Suppressor macrophage (primary cell): ENCODE results near the gene ACBD6.
"Not testable (repeated sequence)": the region's sequence is repeated elsewhere in the genome, so short reads cannot be mapped to it uniquely, and the experiment has no call there.

Experiments used
- DNase-seq, 4 experiments: peaks; one replicate each; pipeline ENCODE4 v3.0.0-alpha.2; 2020 to 2022
- total RNA-seq, 17 experiments: gene quantifications; one replicate each; lab custom pipeline; 2026; ENCODE audit warnings: mixed read lengths in 6 of 17, inconsistent platforms in 3 of 17; lab: John Stamatoyannopoulos, UW

ACBD6 gene, protein sequence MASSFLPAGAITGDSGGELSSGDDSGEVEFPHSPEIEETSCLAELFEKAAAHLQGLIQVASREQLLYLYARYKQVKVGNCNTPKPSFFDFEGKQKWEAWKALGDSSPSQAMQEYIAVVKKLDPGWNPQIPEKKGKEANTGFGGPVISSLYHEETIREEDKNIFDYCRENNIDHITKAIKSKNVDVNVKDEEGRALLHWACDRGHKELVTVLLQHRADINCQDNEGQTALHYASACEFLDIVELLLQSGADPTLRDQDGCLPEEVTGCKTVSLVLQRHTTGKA
- total RNA-seq: 6.8 to 35.8 (median 26.5) reads per million in 17 experiments

DNA sequence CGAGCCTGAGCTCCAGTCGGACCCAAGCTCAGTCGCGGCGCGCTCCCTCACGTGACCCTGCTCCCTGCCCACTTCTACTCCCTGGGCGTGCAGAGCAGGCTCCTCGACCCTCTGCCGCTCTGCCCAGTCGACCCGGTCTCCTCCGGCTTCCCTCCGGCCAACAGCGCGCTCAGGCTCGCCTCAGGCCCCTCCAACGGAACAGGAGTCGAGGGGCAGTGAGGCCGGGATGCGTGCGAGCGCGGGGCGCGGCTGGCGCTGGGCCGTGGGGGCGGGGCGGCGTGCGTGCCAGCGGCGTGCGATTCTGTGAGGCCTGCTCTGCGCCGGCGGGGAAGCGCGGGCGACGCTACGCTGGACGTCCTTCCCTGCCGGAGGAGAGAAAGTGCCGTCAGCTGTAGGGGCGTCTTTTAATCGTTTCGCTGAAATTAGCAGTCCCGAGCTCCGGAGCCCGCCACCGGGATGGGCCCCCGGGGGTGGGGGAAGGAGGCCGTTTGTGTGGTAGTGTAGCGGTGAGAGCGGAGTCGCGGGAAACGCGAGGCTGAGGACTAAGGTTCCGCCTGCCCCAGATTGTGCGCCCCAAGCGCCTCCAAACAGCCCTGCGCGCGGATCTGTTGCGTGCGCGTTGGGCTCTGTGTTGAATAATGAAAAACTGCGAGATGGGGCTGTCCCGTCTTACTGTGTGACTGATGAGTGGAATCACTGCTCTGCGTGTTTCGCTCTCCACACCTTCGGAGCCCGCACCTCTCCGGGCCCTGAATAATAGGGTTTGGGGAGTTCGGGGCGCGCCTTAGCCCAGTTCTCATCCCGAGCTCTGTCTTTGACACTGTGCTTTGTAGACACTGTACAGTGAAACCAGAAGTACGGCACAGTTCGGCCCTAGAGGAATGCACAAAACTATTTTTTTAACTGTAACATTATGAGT, at the start of gene ACBD6:
Gene ACBD6 (minus strand): TSS at position 217 of the 919 bp plus-strand sequence. CDS start 311 bp downstream, outside the sequence.
- peak; percentile 90 to 94 (median 93) for DNase-seq

DNA sequence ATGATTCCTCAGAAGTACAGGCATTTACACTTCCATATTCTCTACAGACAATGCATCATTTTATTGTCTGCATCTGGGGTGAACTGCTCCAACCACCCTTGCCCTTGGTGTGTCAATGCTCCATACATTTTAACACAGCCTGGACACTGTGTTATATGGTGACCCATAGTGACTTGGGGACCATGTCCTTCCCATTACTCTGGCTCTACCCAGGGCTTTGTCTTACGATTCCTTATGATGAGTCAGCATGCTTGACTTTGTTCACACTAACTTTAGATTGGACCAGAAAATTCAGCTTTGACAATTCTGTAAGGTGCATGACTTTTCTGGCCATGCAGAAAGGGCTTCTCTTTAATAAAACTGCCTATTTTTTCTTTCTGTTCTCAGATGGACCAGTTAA, 49.6 kb upstream of the ACBD6 start:
- no peak for DNase-seq

DNA sequence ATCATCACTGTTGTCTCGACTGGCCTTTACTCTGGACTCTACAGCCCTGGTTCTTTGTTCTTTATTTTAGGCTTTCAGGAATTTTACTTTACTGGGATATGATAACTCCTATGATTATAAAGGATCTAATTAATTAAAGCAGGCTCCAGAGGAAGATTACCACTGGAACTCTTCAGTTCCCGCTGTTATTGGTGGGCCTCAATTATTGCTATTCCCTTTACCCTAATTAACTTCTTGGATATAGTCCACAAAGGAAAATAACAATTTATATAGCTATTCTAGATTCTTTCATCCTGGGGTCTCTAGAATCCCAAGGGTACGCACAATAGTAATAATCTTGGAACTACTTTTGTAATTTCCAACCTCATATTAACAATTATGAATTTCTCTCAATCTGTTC, 47.9 kb upstream of the ACBD6 start:
- no peak for DNase-seq

DNA sequence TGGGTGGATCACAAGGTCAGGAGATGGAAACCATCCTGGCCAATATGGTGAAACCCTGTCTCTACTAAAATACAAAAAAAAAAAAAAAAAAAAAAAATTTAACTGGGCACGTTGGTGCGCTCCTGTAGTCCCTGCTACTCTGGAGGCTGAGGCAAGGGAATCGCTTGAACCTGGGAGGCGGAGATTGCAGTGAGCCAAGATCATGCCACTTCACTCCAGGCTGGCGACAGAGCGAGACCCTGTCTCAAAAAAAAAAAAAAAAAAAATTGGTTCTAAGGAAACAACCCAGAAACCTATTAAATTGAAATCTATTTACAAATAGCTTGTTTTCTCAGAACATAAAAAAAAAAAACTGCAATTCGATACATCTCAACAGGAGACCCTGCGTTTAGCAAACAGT, 47.4 kb upstream of the ACBD6 start:
- not testable (repeated sequence) for DNase-seq

DNA sequence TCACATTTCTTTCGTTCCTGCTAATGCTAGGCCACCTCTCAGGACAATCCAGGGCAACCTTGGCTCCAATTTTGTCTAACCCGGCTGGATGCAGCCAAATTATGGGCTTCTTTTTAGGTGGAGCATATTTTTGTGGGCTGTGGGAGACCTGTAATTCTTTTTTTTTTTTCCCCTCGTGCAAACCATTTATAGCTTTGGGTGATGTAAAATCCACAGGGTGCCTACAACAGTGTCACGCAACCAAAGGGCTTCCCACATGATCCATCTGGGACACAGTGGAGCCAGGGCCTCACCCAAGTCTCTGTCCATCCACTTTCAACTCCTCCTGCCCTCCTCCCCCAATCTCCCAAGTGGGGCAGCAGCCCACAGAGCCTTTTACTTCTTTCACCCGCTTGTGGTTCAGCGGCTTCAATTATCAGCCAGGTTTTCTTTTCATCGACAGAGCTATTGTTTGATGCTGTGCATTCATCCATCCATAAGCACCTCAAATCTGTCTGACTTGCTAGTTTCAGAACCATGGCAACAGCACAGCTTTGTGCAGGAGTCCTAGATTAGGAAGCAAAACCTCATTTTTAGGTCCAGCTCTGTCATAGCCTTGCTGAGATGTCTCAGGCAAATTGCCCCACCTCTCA, 46.4 kb upstream of the ACBD6 start:
- no peak for DNase-seq

DNA sequence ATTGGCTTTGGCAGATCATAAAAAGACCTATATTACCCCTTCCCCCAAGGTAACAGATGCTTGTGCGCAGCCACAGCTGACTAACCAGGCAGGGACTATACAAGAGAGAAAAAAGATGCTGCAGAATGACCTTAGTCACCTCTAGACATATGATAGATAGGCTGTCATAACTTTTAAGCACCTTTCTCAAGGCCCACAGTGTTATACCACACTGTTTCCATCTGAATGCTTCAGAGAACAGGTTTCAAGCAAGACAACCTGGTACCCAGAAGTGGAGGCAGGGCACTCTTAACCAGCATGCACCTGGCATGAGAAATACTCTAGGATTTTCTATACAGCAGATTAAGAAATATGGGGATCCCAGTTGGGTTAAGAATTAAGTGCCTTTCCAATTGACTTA, 43.6 kb upstream of the ACBD6 start:
- DNase-seq: no peak

DNA sequence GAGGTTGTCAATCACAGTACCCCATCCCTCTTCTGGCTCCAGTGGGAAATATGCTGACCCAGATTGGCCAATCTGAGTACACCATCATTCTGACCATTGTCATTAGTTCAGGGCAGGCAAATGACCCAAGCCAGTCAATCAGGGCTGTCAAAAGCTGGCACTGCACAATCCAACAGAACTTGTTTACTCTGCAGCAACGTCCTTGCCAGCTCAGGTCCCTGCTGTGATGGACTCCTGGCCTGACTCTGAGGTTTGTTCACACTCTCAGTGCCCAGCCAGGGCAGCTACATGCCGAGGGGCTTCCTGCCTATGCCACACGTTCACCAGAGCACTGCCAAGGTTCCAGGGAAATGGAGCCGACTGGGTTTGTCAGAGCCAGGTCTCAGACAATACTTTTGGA, 41.7 kb upstream of the ACBD6 start:
- DNase-seq: no peak

DNA sequence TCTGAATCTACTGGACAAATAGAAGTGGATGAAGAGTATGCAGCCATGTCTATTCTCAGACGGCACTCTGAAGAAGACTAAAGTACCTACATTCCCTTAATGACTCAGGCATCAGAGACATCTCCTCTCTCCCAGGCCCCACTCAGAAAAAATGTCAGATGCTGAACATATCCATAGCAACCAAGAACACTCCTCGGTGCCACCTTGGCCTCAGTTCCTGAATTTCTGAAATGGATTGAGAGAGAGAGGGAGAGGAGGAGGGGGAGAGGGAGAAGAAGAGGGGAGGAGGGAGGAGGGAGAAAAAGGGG, 40.4 kb upstream of the ACBD6 start:
- no peak for DNase-seq

DNA sequence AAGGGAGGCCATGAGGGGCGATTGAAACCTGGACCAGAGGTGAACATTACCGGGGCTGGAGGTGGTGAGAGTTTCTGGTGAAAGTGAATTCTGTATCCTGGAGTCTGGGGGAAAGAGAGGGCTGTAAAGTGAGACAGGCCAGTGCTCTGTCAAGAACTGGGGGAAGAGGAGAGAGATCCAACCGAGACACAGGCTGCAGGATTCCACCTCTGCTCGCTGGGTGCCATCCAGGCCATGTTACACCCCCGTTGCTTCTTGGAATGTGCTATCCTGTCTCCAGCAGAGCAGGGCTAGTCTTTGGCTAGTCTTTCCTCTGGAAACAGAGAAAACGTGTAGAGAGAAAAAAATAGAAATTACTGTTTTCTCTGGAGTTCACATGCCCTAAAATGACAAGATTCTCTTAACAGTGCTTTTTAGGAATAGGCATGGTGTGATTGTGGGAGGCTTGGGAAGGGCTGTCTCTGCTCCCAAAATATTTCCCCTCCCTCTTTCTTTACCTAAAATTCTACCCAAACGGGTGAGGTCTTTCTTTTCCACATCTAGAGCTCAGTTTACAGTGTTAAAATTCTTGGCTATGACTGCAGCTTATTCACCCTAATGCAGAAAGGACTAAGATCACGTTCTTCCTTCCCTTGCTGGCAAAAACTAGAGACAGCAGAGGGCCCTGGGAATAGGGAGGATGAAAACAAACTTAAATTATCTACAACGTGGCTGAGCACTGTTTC, 39.9 kb upstream of the ACBD6 start:
- no peak for DNase-seq

DNA sequence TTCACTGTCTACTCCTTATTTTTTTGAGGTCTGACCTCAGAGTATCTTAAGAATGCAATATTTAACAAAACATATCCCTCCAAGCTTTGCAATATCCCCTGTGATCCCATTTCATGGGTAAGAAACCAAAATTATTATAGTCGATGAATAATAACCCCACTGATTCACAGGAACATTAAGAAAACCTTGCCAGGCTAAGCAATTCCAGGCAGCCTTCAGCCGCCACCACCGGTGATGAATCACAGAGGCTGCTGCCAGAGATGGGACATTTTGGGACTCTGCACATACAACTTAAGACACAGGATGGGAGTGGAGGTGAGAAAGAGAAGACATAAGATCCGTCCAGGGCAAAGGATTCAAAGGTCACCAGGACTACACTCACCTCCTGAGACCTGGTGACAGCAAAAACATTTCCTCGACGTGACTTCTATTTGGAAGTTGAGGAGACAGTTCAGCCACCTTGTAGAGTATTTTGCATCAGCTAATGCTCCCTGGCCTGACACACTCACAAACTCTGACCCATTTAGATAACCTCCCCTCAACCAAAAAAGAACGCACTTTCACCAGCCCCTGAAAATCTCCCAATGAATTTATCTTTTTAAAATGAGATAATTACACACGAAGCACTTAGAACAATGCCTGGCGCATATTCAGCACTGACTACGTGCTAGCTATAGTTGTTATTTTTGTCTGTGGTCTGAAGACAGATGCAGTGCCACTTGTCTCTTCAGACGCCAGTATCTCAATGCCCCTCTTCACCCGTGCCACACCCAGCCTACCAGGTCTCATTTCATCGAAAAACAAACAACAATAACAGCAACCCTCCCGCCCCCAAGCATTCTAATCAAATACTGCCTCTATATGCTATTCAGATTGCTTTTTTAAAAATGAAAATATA, 38.6 kb upstream of the ACBD6 start:
- no peak for DNase-seq

DNA sequence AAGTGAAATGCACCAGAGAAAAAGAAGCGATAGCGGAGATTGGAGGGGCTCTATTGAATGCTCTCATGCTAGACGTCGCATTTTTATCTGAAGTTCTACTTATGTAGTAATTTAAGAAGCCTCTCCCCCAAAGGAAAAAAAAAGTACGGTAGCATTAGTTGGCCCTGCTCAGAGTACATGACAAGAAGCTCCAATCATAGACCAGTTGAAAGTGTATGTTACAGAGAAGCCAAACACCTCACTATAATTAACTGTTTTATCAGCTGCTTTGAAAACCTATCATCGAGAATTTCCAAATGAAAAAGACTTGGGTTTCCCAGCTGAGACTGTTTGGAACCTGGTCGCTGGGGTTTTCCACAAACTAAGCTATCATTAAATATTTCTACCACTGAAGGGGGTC, 36.8 kb upstream of the ACBD6 start:
- no peak for DNase-seq

DNA sequence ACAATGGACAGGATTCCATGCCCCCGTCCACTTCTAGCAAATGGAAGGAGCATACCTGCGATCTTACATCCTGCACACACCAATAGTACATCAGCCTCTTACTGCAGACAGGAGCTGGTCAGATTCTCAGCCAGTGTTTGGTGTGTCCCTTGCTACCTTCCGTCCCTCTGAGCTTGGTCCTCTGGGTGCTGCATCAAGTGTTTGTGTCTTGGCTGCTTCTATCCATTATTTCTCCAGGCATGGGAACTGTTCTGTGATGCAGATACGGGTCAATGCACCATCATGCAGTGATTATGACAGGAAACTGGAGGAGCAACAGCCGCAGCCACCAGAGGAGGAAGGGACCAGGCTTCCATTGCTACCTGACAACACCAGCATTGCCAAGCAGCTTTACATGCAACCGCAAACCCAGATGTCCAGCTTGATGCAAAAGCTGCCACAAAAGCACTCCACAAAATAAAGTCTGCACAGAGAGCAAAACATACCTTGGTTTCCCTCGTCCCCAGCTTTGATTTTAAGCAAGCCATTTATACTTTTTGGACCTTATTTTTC, 34.5 kb upstream of the ACBD6 start:
- no peak for DNase-seq

DNA sequence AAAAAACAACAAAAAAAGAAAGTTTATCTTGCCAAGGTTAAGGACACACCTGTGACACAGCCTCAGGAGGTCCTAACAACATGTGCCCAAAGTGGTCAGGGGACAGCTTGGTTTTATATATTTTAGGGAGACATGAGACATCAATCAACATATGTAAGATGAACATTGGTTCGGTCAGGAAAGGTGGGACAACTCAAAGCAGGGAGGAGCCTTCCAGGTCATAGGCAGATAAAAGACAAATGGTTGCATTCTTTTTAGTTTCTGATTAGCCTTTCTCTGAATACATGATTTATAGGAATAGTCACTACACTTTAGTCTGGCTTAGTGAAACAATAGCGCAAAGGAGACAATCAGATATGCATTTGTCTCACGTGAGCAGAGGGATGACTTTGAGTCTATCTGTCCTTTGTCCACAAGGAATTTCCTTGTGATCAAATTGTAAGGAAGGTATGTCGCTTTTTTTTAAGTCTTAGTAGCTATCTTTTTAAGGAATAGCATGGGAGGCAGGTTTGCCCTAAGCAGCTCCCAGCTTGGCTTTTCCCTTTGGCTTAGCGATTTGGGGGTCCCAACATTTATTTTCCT, 33.1 kb upstream of the ACBD6 start:
- DNase-seq: no peak

DNA sequence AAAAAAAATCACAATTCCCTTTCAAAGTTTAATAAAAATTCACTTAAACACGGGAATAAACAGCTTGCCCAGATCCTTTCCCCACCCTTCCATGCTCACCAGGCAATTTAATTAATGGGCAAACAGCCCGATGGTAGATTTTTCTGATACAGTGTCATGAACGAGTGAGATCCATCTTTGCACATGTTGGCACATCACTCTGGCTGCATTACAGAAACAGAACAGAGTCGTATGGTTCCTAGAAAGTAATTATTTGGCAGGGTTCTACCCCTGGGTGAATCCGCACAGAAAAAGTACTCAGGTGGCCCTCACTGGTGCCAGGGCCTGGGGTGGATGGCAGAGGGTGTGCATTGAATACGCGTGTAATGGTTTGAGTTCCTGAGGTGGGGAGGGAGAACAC, 31.8 kb upstream of the ACBD6 start:
- DNase-seq: no peak

DNA sequence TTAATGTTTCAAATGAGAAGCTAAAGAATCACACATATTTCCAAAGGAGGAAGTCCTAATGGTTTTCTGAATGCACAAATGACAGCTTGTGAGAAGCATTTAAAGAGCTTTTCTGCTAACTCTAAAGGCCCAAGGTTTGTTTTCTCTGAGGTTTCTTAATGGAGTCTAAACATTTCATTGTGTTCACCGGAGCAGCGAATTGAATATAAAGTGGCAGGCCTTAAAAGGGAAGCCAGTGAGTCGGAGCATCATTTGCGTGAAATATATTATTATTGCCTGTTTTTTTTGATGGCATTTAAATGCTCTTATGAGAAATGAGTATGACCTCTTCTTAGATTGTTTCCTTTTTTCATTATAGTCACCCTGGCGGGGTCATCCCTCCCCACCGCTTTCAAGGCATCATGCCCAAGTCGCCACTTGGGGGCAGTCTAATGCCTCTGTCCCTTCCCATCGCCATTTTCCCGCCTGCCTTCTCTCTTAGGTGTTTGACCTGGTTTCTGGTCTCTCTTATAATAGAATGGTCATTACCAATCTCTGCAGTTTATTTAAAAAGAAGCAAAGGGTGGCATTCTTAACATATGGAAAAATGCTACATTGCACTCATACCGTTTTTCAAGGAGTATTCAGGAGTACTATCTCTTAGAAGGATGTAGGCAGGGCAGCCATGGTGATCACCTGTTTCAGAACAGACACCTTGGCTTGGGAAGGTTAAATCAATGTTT, 31.1 kb upstream of the ACBD6 start:
- peak; percentile 73 to 82 (median 78) for DNase-seq

DNA sequence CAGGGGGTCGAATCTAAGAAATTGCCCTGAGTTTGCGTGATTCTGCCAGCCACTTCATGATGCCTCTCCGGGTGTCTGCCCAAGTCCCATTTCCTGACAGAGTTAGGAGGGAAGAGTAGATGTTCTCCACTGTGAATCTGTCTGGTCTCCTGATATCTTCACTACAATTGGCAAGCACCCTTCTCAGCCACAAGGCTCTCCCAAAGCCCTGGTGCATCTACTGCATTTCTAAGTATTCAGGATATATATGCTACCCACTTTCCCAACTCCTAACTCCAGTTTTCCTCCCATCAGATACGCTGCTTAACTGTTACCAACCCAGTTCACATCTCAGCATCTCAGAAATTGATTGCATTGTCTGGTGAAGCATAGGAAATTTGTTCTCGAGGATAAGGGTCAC, 30.5 kb upstream of the ACBD6 start:
- no peak for DNase-seq

DNA sequence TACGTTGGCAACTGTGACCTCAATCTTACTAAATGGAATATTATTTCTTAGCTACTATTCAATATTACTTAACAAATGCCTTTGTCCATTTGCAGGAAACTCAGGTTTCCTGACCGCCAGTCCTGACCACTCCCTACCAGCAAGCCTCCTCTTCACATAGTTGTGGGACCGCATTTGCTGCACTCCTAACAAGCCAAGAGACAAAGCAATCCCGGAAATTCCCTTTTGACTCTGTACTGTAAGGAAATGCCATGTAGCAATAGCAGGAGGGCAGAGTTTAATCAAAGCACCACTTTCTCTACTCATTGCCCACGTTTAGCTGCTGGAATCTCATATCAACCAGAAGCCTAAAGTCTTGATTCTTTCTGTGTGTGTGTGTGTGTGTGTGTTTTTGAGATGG, 28.1 kb upstream of the ACBD6 start:
- DNase-seq: peak; percentile 3 to 26 (median 18)

DNA sequence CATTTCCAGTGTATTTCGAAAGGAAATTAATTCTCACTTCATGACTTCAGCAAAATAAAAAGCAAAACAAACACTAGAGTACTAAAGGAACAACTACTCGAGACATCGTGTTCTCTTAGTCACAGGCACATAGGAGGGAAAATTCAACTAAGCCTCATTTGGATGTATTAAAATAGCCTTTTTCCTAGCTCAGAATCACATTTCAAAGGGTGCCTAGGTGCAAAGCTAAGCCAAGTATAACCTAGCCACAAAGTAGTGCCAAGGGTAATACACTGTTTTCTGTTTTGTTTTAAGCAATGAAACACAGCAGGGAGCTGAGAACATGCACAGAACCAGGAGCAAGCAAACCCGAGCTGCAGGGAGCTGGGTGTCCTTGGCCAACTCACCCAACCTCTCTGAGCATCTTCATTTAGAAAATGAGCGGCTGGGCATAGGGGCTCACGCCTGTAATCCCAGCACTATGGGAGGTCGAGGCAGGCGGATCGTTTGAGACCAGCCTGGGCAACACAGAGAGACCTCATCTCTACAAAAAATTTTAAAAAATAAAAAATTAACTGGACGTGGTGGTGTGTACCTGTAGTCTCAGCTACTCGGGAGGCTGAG, 26.6 kb upstream of the ACBD6 start:
- DNase-seq: no peak

DNA sequence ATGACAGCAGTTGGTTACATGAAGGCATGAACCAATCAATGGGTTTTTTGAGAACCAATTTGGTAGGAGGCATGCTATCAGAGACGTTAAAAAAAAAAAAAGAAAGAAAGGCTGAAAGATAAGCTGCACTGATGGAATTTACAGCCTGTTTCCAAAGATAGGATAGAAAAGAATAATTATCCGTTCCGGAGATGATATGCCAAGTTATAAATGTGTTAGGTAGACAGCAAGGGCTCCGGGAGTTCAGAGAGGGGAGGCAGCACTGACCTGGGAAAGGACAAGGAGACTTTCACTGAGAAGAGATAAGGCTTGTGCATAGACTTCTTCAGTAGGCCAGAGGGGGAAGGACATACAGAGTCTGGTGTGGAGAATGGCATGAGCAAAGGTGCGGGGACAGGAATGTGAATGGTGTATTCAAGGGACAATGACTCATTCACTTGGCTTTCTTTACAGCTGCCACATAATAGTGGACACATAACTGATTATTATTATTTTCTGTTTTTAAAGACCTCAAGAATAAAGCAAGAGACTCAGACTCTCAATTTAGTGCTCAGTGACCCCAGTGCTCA, 24.8 kb upstream of the ACBD6 start:
- DNase-seq: peak in 2 of 4 experiments; percentile 13 to 22

DNA sequence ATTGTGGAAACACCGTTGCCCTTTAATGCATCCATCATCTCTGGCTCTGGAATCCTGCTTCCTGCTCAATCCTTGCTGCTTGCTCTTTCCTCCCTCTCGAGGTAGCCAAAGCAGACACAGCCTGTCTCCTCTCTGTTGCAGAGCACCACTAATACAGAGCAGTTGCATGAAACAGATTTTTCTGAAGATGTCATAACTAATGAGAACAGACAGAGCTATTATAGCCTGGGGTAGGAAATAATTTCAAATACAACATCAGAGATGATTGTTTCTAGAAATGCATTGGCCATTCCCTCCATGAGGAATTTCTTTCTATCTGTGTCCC, 23.3 kb upstream of the ACBD6 start:
- no peak for DNase-seq
